Cortex of kidney (tissue), 1 donor: ENCODE data around the gene ACBD6.
"Not testable (repeated sequence)": the region's sequence is repeated elsewhere in the genome, so short reads cannot be mapped to it uniquely, and the experiment has no call there.

Experiments
- DNase-seq: peaks from one replicate; lab custom pipeline; 2025; lab: John Stamatoyannopoulos, UW

ACBD6 gene

DNA sequence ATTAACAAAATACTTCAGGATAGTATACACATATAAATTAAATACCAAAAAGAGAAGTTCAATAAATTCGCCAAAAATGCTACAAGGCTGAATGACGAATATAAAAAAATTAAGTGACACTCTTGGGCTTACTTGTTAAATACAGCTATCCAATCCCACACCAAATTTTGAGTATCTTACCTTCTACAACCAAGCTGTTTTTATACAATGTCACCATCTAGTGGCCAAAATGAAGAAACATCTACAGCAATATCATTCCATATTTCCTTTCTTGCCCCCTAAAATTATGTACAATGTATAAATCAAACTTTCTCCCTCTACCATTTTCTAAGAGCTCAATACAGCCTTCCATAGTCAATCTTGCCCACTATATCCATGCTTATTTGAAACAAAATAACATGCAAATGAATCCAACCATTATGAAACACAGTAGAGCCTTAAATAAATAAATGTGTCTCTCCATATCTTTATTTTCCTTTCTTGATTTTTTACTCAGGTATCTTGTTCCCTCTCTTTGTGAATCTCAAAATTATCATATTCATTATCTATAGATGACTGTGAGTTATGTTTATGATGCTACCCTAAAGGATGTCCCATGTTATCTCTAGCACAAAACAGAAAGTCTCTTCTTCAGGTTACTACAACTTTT lies 86.3 kb downstream of the ACBD6 start:
- DNase-seq = no peak

DNA sequence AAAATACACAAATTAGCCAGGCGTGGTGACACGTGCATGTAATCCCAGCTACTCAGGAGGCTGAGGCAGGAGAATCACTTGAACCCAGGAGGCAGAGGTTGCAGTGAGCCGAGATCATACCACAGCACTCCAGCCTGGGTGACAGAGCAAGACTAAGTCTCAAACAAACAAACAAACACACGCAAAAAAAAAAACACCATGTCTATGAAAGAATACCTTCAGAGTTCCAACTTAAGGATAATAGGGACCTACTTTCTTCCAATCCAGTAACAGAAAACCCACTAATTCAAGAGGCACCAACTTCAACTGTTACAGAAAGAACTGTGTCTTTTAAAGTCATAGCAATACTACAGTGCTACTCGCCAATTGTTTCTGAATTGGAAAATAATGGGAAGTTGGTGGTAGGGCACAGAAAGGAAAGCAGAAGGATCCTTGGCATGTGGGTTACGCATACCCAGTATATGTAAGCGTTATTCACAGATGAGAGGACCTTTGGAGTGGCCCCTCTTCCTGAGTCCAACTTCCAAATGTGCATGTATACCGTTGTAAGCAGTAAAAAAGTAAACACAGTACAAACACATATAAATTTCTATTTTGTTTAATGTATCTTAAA lies 87.0 kb downstream of the ACBD6 start:
- no peak for DNase-seq

DNA sequence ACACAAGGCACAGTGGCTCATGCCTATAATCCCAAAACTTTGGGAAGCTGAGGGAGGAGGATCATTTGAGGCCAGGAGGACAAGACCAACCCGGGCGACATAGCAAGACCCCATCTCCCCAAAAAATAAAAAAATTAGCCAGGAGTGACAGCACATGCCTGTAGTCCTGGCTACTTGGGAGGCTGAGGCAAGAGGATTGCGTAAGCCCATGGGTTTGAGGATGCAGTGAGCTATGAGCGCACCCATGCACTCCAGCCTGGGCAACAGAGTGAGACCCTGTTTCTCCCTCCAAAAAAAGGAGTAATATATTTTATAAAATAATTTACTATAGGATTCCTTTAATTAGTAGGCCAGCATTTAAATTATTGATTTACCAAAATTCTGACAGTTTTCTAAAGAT lies 89.8 kb downstream of the ACBD6 start:
- no peak for DNase-seq

DNA sequence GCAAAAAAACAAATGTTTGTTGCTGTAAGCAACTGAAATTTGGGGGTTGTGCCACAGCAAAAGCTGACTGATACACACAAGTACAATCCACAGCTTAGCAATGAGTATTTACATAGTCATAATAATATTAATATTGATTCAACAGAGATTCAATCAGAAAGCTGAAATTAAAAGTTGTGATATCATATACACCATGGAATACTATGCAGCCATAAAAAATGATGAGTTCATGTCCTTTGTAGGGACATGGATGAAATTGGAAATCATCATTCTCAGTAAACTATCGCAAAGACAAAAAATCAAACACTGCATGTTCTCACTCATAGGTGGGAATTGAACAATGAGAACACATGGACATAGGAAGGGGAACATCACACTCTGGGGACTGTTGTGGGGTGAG lies 94.2 kb downstream of the ACBD6 start:
- not testable (repeated sequence) for DNase-seq

DNA sequence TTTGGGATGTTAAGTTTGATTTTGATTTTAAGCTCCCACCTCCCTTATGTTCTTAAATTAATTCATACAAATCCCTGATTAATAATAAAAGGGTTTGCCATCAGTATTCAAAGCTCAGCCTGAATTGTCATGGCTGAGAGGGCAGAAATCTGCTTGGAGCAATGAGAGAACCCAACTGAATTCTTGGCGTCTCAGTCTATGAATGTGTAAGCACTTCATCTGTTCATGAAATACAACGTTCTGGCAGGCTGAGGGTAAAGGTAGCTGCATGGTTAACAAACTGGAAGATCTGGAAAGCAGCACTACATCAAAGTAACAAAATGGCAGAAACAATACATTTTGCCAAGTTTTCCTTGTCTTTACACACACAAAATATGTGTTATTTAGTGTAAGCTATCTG lies 95.3 kb downstream of the ACBD6 start:
- no peak for DNase-seq

DNA sequence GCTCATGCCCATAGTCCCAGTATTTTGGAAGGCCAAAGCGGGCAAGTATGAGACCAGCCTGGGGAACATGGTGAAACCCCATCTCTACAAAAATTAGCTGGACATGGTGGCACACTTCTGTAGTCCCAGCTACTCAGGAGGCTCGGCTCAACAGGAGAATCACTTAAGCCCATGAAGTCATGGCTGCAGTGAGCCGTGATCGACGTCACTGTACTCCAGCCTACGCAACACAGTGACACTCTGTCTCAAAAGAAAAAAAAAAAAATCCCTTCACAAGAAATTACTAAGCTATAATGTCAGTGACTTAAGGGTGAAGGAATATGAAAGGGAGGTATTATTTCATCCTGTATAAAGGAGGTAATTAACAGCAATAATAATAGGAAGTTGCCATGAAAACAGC lies 99.8 kb downstream of the ACBD6 start:
- no peak for DNase-seq

DNA sequence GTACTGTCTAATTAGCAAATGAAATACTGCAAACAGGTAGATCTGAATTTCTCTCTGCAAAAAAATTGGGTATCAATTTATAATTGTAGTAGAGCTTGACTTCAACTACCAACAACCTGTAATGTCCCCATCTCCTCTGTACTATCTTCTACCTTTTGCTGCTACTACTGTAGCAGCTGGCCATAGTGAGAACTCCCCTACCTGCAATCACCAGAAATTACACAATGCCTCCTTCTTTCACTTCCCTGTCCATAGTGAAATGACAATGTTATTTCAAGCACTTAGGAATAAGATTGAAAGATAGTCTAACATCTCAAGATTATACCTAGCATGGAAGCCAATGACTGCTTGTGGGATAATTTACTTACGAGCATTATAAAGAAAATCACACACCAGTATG lies 100.4 kb downstream of the ACBD6 start:
- no peak for DNase-seq

DNA sequence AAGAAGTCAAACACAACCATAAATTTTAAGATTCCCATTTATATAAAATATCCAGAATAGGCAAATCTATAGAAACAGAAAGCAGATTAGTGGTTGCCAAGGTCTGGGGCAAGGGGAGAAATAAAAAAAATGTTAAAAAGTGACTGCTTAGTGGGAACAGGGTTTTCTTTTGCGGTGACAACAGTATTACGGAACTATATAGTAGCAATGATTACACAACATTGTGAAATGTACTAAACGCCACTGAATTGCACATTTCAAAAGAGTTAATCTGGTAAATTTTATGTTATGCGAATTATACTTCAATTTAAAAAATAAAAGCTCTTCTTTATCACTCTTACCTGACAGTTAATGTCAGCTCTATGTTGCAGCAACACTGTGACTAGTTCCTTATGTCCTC lies 105.2 kb downstream of the ACBD6 start:
- no peak for DNase-seq

DNA sequence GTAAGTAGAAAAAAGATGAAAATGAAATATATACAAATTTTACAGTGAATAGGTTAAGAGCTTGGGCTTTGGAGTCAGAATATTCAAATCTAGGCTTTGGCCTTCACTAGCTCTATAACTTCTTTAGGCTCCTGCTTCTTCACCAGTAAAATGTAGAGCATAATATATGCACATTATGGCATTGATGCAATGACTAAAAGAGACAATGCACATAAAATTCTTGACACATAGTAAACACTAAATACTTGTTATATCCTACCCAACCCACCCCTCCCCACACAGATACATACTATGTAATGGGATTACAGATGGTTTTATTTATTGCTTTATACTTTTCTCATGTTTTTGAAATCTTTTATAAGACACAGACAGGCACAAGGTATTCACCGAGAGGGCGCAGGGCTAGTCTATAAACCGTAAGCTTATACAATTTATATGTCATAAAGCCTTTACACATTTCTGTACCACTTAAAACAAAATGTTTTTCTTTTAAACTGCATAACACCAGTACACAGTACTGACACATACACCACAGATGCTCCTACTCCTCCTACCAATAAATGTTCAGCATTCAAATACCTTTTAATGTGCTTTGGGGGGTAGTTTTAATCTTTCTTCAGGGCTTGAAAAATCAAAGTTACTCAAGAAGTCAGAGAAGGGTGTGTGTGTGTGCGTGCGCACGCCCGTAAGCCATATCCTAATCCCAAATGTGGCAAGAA lies 109.8 kb downstream of the ACBD6 start:
- DNase-seq = no peak

DNA sequence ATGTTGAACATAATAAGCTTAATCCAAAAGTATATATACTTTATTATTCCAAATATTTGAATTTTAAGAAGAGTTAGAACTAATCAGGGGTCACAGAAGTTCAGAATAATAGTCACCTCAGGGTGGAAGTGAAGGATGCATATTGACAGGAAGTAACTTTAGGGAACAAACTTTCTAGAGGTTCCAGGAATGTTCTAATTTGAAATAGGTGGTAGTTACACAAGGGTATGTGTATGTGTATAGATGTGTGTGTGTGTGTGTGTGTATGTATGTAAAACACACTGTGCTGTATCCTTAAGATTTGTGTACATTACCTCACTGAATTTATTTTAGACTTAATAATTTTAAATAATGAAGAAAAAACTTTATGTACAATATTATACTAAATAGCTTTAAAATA lies 110.4 kb downstream of the ACBD6 start:
- DNase-seq = no peak

DNA sequence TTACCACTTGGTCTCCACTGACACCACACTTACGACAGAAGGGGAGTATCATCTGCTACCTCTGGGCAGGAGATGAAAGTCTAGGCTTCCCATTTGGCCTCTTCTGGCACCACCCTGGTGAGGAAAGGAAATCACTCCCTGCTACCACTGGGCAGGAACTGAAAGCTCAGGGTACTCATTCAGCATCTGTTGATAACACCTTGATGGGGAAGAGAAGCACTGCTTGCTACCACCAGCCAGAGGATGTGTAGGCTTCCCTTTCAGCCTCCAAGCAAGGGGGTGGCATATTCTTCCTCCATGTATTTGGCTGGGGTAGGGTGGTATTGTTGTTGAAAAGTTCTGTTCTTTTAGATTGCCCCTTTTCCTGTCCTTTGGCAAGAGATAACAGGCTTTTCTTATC lies 115.0 kb downstream of the ACBD6 start:
- no peak for DNase-seq

DNA sequence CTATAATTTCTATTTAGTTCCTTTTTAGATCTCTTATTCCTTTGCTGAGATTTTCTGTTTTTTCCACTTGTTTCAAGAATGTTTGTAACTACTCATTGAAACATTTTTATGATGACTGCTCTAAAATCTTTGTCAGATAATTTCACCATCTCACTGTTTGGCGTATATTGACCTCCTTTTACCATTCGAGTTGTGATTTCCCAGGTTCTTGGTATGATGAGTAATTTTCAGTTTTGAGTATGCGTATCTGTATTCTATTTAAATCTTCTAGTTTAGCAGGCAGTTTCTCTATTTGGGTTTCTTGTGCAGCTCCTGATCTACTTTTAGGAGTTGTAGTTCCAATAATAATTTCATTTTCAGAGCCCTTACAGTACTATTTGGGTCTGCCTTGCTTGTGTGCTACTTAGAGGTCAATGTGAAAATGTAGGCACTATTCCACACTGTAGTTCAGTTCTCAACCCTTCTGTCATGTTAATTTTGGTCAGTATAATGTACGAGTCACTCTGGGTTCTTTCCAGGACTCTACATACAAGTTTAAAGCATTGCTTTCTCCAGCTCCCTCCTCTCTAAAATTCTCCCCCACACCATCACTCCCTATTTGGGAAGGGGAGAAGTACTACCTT lies 115.5 kb downstream of the ACBD6 start:
- no peak for DNase-seq

DNA sequence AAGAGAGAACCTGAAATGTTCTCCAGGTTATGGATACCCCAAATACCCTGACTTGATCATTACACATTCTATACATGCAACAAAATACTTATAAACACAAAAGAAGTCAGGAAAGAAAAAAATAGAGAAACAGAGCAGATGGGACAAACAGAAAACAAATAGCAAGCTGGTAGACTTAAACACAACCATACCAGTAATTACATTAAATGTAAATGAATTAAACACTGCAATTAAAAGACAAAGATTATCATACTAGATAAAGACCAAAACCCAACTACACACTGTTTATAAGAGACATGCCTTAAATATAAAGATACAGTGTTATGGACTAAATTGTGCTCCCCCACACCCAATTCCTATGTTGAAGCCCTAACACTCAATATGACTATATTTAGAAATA lies 117.2 kb downstream of the ACBD6 start:
- no peak for DNase-seq

DNA sequence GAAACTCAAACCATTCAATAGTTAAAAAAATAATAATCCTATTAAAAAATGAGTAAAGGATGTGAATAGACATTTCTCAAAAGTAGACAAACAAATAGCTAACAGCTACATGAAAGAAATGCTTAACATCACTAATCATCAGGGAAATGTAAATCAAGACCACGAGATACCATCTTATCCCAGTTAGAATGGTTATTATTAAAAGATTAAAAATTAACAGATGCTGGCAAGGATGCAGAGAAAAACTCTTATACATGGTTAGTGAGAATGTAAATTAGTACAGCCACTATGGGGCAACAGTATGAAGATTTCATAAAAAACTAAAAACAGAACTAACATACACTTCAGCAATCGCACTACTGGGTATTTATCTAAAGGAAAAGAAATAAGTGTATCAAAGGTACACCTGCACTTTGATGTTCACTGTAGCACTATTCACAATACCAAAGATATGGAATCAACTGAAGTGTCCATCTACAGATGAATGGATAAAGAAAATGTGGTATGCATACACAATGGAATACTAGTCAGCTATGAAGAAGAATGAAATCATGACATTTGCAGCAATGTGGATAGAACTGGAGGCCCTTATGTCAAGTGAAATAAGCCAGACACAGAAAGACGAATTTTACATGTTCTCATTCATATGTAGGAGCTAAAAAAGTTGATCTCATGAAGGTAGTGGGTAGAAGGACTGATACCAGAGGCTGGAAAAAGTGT lies 117.9 kb downstream of the ACBD6 start:
- DNase-seq = no peak

DNA sequence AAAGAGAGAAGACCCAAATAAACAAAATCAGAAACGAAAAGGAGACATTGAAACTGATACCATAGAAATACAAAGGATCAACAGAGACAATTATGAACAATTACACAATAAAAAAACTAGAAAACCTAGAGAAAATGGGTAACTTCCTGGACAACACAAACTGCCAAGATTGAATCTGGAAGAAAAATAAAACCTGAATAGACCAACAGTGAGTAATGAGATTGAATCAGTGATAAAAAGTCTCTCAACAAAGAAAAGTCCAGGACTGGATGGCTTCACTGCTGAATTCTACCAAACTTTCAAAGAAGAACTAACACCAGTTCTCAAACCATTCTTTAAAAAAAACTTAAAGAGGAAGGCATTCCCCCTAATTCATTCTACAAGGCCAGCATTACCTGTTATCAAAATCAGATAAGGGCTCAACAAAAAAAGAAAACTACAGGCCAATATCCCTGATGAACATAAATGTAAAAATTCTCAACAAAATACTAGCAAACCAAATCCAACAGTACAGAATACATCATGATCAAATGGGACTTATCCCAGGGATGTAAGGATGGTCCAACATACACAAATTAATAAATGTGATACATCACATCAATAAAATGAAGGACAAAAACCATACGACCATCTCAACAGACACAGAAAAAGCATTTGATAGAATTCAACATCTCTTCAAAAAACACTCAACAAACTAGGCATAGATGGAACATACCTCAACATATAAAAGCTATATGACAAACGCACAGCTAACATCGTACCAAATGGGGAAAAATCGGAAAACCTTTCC lies 119.9 kb downstream of the ACBD6 start:
- DNase-seq = no peak

DNA sequence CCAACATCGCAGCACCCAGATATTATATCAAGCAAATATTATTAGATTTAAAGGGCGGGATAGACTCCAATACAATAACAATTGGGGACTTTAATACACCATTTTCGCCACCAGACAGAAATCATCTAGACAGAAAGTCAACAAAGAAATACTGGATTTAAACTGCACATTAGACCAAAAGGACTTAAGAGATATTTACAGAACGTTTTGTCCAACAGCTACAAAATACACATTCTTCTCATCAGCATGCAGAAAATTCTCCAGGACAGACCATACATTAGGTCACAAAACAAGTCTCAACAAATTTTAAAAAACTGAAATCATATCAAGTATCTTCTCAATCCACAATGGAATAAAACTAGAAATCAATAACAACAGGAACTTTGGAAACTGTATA lies 121.2 kb downstream of the ACBD6 start:
- no peak for DNase-seq

DNA sequence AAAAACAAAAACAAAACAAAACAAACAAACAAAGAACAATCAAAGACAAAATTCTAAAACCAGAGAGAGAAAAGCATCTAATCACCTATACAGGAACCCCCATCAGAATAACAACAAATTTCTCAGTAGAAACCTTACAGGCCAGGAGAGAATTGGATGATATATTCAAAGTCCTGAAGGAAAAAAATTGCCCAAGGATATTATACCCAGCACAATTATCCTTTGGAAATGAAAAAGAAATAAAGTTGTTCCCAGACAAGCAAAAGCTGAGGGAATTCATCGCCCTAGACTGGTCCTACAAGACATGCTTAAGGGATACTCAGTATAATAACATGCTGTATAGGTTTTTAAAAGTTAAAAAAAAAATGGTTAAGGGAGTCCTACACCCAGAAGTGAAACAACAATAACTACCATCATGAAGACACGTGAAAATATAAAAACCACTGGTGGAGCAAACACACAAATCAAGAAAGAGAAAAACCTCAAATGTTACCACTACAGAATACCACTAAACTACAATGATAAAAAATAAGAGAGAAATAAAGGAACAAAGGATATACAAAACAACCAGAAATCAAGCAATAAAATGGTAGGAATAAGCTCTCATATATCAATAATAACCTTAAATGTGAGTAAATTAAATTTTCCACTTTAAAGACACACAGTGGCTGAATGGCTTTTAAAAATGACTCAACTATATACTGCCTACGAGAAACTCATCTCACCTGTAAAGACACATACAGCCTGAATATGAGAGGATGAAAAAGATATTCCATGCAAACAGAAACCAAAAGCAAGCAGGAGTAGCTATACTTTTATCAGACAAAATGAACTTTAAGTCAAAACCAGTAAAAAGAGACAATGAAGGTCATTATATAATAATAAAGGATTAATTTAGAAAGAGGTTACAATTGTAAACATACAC lies 121.9 kb downstream of the ACBD6 start:
- DNase-seq = no peak

DNA sequence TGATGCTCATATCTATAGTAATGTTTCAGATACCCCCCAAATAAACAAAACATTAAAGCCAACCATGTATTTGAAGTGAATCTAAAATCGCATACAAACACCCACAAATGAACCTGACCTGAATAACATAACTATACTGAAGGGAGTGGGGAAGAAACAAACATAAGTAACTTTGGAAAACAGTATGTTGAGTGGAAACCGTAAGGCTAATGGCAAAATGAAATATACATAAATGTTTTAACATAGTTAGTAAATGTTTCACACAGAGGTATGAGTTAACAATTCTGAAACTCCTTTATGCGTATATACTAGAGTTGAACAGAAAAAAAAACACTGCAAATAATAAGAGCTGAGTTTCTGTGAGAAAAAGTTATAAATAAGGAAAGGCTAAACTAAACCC lies 125.6 kb downstream of the ACBD6 start:
- DNase-seq = no peak

DNA sequence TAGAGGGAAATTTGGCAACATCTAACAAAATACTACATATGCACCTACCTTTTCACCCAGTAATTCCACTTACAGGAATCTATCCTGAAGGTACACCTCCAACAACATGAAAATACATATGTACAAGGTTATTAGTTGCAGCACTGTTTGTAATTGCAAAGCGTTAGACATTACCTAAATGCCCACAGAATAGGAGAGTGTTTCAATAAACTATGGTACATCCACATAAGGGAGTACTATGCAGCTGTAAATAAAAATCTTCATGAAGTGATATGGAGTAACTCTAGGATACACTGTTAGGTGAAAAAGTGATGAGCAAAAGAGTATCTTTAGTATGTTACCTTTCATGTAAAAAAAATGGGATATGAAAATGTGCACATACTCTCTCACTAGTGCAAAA lies 126.1 kb downstream of the ACBD6 start:
- DNase-seq = no peak

DNA sequence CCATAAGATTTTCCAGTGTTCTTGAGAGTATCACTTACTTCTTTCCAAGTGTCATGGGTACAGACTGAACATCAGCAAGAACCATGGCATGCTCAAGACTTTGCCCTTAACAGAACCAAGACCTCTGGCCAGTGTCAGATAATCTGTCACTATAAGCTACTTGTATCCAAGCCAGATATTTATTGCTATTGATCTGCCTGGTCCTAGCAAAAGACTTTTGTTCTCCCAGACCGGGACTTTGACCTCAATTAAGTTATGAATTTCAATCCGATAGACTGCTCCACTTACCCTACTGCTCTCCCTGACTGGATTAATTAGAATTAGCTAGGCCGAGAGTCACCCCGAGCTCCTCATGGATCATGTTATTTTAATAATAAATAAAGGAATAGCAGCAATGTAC lies 129.6 kb downstream of the ACBD6 start:
- no peak for DNase-seq

DNA sequence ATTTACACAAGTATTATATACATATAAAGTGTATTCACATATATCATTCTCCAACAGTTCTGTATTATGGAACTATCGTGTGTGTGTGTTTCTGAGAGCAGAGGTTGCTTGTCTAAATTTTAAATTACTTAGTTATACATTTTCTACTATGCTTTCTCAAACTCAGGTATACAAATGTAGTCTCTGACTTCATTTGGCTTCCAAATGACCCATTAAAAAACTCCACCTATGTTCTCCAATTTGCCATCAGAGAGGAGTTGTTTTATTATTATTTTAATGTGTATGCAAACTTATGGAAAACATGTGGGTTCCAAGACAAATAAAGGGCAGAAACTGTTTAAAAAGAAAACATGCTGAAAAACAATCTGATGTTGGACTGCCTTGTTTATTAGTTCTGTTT lies 131.8 kb downstream of the ACBD6 start:
- no peak for DNase-seq
